H1 (cell line): ENCODE measurements around the gene E2F1. TPM values are rescaled to one million over a fixed set of nuclear protein-coding genes. Genes with fewer than 3 reads are reported as not detected.

Source experiments
- ASH2L ChIP-seq: fragments of 200-600, 300-600 bp; sonication (generic); IDR thresholded peaks from one replicate; pipeline ENCODE4 v1.7.1; 2017; ENCODE audit warnings: low read length
- FOSL1 ChIP-seq: IDR thresholded peaks from 2 replicates; pipeline ENCODE4 v1.6.1; 2011; ENCODE audit warnings: mild to moderate bottlenecking, low read depth, low read length, moderate library complexity; ENCODE audit not compliant: insufficient read depth
- HDAC2 ChIP-seq, 2 experiments: fragments of 300-600 bp in 1 of 2; sonication (generic) in 1 of 2; IDR thresholded peaks; 2 replicates each; pipeline ENCODE4 v1.6.1; 2011 to 2012; ENCODE audit warnings: low read depth in 2 of 2, low read length in 2 of 2, mild to moderate bottlenecking in 2 of 2, moderate library complexity in 2 of 2, borderline replicate concordance in 1 of 2, inconsistent platforms in 1 of 2
- KDM4A ChIP-seq: IDR thresholded peaks from one replicate; pipeline ENCODE4 v1.7.1; 2012; ENCODE audit warnings: low read depth, mild to moderate bottlenecking, moderate library complexity, low read length, inconsistent platforms; ENCODE audit not compliant: severe bottlenecking
- KDM5A ChIP-seq: fragments of 200-600 bp; IDR thresholded peaks from 2 replicates; pipeline ENCODE4 v1.7.1; 2012; ENCODE audit warnings: mild to moderate bottlenecking, low read length, inconsistent platforms, mixed read lengths
- RNF2 ChIP-seq: fragments of 200-900, 300-1000 bp; sonication (generic); IDR thresholded peaks from 2 replicates; pipeline ENCODE4 v1.7.1; 2016; ENCODE audit warnings: borderline replicate concordance, low read depth, mild to moderate bottlenecking, antibody characterized with exemption, low read length; ENCODE audit not compliant: poor library complexity, severe bottlenecking; ENCODE audit errors: missing control alignments
- ZNF274 ChIP-seq: IDR thresholded peaks from 2 replicates; pipeline ENCODE4 v1.7.0; 2012; ENCODE audit warnings: low read length, borderline replicate concordance; ENCODE audit errors: extremely low read depth
- polyA plus RNA-seq, 7 experiments: library from polyadenylated mRNA; depleted of rRNA in 3 of 7; stranded (reverse) in 5 of 7; unstranded in 2 of 7; fragments of >200 nt in 5 of 7; fragments of 200-250 nt in 2 of 7; gene quantifications; 1 replicate in 5 of 7; 2 replicates in 1 of 7; 4 replicates in 1 of 7; pipeline versions ENCODE4 v1.2.1 to v1.2.3, GENCODE V29; 2011 to 2013; ENCODE audit warnings: missing spikeins in 2 of 7, mixed read lengths in 2 of 7
- total RNA-seq: library from RNA; stranded (reverse); fragmentation: NEBNext Ultra II Directional; extraction: Animal tissue kit (Norgen Biotek cat#: 25700); gene quantifications from 2 replicates; pipeline ENCODE4 v1.2.1, GENCODE V29; 2021
- TF ChIP-seq, protein P1 (sequence below): fragments of 300-600 bp; sonication (generic); IDR thresholded peaks from 2 replicates; pipeline ENCODE4 v1.7.1; 2012; ENCODE audit warnings: low read length, moderate library complexity, mild to moderate bottlenecking, inconsistent platforms; ENCODE audit not compliant: insufficient replicate concordance

E2F1 gene
- total and polyA plus RNA-seq, 2 of the 8 experiments (the other 6 are each of a cell fraction or from before 2014, with no cell fraction given): 33.4 to 35.8 TPM

DNA sequence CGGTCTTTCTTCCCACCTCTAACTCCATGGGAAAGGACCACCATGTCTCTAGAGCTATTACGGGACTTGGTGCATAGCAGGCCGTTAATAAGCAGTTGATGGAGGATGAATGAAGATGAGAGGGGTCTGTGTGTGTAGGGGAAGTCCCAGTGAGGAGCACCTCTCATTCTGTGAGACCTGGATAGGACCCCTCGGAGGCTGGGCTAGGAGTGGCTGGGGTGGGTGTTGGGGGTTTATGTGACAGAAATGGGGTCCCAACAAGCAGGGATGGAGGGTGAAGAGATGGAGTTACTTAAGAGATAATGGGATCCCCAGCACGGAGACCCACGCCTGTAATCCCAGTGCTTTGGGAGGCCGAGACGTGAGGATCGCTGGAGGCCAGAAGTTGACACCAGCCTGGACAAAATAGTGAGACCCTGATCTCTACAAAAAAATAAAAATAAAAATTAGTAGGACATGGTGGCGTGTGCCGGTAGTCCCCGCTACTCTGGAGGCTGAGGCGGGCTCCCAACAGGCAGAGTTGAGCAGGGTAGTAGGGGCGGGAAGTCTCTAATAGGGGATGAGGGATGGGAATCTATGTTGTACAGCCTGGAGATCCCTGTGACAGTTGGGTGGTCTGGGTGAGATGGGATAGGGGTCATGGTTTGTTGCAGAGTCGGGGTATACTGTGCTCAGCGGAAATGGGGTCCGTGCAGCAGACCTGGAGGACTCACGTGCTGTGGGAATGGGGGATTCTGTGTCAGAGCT lies 44.9 kb upstream of the E2F1 start (continued):
- TF ChIP-seq, protein P1, sequence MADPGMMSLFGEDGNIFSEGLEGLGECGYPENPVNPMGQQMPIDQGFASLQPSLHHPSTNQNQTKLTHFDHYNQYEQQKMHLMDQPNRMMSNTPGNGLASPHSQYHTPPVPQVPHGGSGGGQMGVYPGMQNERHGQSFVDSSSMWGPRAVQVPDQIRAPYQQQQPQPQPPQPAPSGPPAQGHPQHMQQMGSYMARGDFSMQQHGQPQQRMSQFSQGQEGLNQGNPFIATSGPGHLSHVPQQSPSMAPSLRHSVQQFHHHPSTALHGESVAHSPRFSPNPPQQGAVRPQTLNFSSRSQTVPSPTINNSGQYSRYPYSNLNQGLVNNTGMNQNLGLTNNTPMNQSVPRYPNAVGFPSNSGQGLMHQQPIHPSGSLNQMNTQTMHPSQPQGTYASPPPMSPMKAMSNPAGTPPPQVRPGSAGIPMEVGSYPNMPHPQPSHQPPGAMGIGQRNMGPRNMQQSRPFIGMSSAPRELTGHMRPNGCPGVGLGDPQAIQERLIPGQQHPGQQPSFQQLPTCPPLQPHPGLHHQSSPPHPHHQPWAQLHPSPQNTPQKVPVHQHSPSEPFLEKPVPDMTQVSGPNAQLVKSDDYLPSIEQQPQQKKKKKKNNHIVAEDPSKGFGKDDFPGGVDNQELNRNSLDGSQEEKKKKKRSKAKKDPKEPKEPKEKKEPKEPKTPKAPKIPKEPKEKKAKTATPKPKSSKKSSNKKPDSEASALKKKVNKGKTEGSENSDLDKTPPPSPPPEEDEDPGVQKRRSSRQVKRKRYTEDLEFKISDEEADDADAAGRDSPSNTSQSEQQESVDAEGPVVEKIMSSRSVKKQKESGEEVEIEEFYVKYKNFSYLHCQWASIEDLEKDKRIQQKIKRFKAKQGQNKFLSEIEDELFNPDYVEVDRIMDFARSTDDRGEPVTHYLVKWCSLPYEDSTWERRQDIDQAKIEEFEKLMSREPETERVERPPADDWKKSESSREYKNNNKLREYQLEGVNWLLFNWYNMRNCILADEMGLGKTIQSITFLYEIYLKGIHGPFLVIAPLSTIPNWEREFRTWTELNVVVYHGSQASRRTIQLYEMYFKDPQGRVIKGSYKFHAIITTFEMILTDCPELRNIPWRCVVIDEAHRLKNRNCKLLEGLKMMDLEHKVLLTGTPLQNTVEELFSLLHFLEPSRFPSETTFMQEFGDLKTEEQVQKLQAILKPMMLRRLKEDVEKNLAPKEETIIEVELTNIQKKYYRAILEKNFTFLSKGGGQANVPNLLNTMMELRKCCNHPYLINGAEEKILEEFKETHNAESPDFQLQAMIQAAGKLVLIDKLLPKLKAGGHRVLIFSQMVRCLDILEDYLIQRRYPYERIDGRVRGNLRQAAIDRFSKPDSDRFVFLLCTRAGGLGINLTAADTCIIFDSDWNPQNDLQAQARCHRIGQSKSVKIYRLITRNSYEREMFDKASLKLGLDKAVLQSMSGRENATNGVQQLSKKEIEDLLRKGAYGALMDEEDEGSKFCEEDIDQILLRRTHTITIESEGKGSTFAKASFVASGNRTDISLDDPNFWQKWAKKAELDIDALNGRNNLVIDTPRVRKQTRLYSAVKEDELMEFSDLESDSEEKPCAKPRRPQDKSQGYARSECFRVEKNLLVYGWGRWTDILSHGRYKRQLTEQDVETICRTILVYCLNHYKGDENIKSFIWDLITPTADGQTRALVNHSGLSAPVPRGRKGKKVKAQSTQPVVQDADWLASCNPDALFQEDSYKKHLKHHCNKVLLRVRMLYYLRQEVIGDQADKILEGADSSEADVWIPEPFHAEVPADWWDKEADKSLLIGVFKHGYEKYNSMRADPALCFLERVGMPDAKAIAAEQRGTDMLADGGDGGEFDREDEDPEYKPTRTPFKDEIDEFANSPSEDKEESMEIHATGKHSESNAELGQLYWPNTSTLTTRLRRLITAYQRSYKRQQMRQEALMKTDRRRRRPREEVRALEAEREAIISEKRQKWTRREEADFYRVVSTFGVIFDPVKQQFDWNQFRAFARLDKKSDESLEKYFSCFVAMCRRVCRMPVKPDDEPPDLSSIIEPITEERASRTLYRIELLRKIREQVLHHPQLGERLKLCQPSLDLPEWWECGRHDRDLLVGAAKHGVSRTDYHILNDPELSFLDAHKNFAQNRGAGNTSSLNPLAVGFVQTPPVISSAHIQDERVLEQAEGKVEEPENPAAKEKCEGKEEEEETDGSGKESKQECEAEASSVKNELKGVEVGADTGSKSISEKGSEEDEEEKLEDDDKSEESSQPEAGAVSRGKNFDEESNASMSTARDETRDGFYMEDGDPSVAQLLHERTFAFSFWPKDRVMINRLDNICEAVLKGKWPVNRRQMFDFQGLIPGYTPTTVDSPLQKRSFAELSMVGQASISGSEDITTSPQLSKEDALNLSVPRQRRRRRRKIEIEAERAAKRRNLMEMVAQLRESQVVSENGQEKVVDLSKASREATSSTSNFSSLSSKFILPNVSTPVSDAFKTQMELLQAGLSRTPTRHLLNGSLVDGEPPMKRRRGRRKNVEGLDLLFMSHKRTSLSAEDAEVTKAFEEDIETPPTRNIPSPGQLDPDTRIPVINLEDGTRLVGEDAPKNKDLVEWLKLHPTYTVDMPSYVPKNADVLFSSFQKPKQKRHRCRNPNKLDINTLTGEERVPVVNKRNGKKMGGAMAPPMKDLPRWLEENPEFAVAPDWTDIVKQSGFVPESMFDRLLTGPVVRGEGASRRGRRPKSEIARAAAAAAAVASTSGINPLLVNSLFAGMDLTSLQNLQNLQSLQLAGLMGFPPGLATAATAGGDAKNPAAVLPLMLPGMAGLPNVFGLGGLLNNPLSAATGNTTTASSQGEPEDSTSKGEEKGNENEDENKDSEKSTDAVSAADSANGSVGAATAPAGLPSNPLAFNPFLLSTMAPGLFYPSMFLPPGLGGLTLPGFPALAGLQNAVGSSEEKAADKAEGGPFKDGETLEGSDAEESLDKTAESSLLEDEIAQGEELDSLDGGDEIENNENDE: no peak
- TF ChIP-seq HDAC2 (IDR thresholded peaks at IDR 0.05; ENCODE audit: borderline replicate concordance in 1 of 2, low read depth in 2 of 2, low read length in 2 of 2) (no peak), KDM5A (no peak), ASH2L (no peak), ZNF274 (no peak), KDM4A (no peak), FOSL1 (no peak), RNF2 (no peak)
